ENCODE results near the gene C2CD4A. TPM values are rescaled to one million over a fixed set of nuclear protein-coding genes. Genes with fewer than 3 reads are reported as not detected.

C2CD4A gene
- total and polyA plus RNA-seq, 2 donors = 0.05 to 0.11 TPM

GRCh38 chr15:62052713-62053112 lies 14.1 kb upstream of the C2CD4A start:
- no peak overlapping the region for H3K27ac ChIP-seq (ENCODE audit: low read depth)
- no peak for DNase-seq (ENCODE audit: extremely low spot score)
- H3K4me3 ChIP-seq (ENCODE audit: low read depth, low read length) = no peak overlapping the region
- no peaks in the 10 kb centered on the region for H3K36me3 ChIP-seq (ENCODE audit: insufficient read depth)
- no peaks in the 10 kb centered on the region for H3K4me1 ChIP-seq (ENCODE audit: insufficient read depth)
- 98% methylated on average over 1 of the region's 1 CpG for WGBS

- no peak for DNase-seq (ENCODE audit: extremely low spot score)
- Histone ChIP-seq H3K27ac (ENCODE audit: low read depth) (no peak overlapping the region), H3K4me3 (ENCODE audit: low read depth, low read length) (no peak overlapping the region), H3K4me1 (ENCODE audit: insufficient read depth) (no peaks in the 10 kb centered on the region), H3K36me3 (ENCODE audit: insufficient read depth) (no peaks in the 10 kb centered on the region)
- 65% methylated on average over 5 of the region's 5 CpGs for WGBS
Measured at GRCh38 chr15:62053439-62054085, 13.2 kb upstream of the C2CD4A start.

GRCh38 chr15:62054979-62055378 lies 11.8 kb upstream of the C2CD4A start:
- no peaks in the 10 kb centered on the region for H3K4me1 ChIP-seq (ENCODE audit: insufficient read depth)
- H3K27ac ChIP-seq (ENCODE audit: low read depth) = no peak overlapping the region
- no peak overlapping the region for H3K4me3 ChIP-seq (ENCODE audit: low read depth, low read length)
- DNase-seq (ENCODE audit: extremely low spot score) = no peak
- WGBS = 90% methylated on average over 5 of the region's 5 CpGs
- H3K36me3 ChIP-seq (ENCODE audit: insufficient read depth) = no peaks in the 10 kb centered on the region

- Histone ChIP-seq H3K4me1 (ENCODE audit: insufficient read depth) (no peaks in the 10 kb centered on the region), H3K36me3 (ENCODE audit: insufficient read depth) (no peaks in the 10 kb centered on the region), H3K27ac (ENCODE audit: low read depth) (no peak overlapping the region), H3K4me3 (ENCODE audit: low read depth, low read length) (no peak overlapping the region)
- no peak for DNase-seq (ENCODE audit: extremely low spot score)
- 84% methylated on average over 4 of the region's 4 CpGs for WGBS
Measured at GRCh38 chr15:62057341-62057980, 9.3 kb upstream of the C2CD4A start.

- WGBS = 94% methylated on average over 5 of the region's 5 CpGs
Measured at GRCh38 chr15:62058327-62059028, 8.3 kb upstream of the C2CD4A start.

GRCh38 chr15:62059108-62059815 lies 7.5 kb upstream of the C2CD4A start:
- H3K4me1 ChIP-seq (ENCODE audit: insufficient read depth) = no peaks in the 10 kb centered on the region
- H3K36me3 ChIP-seq (ENCODE audit: insufficient read depth) = no peaks in the 10 kb centered on the region
- H3K27ac ChIP-seq (ENCODE audit: low read depth) = peak overlapping the region; percentile 94
- H3K4me3 ChIP-seq (ENCODE audit: low read depth, low read length) = peak overlapping the region; percentile 89
- WGBS = 12% methylated on average over 13 of the region's 13 CpGs
- DNase-seq (ENCODE audit: extremely low spot score) = no peak

More at GRCh38 chr15:62058327-62059028, 8.3 kb upstream of the C2CD4A start:
- H3K27ac ChIP-seq (ENCODE audit: low read depth) = no peak overlapping the region
- no peaks in the 10 kb centered on the region for H3K36me3 ChIP-seq (ENCODE audit: insufficient read depth)
- H3K4me3 ChIP-seq (ENCODE audit: low read depth, low read length) = no peak overlapping the region
- H3K4me1 ChIP-seq (ENCODE audit: insufficient read depth) = no peaks in the 10 kb centered on the region
- DNase-seq (ENCODE audit: extremely low spot score) = no peak

- DNase-seq (ENCODE audit: extremely low spot score) = no peak
- no peaks in the 10 kb centered on the region for H3K4me1 ChIP-seq (ENCODE audit: insufficient read depth)
- 0% methylated on average over 19 of the region's 19 CpGs for WGBS
- H3K36me3 ChIP-seq (ENCODE audit: insufficient read depth) = no peaks in the 10 kb centered on the region
- H3K4me3 ChIP-seq (ENCODE audit: low read depth, low read length) = peak overlapping the region; percentile 89
- peak overlapping the region; percentile 94 for H3K27ac ChIP-seq (ENCODE audit: low read depth)
Measured at GRCh38 chr15:62059816-62060112, 7.0 kb upstream of the C2CD4A start.

- Histone ChIP-seq H3K27ac (ENCODE audit: low read depth) (peak within 1 kb of the TSS; percentile 94), H3K4me1 (ENCODE audit: insufficient read depth) (no peaks in the 10 kb centered on the region), H3K36me3 (ENCODE audit: insufficient read depth) (no peaks in the 10 kb centered on the region), H3K4me3 (ENCODE audit: low read depth, low read length) (peak within 1 kb of the TSS; percentile 89)
- peak; percentile 76 for DNase-seq (ENCODE audit: extremely low spot score)
- WGBS = under 1% methylated on average over 73 of the region's 73 CpGs
Measured at GRCh38 chr15:62060113-62060895, 6.5 kb upstream of the C2CD4A start, which contains the start of gene VPS13C. Gene VPS13C, minus strand, starts transcription at chr15:62060447. Its CDS starts 73 bp downstream, at chr15:62060374.

GRCh38 chr15:62060896-62061280 lies 5.9 kb upstream of the C2CD4A start:
- Histone ChIP-seq H3K27ac (ENCODE audit: low read depth) (peak overlapping the region; percentile 2), H3K4me1 (ENCODE audit: insufficient read depth) (no peaks in the 10 kb centered on the region), H3K4me3 (ENCODE audit: low read depth, low read length) (peak overlapping the region; percentile 89), H3K36me3 (ENCODE audit: insufficient read depth) (no peaks in the 10 kb centered on the region)
- no peak for DNase-seq (ENCODE audit: extremely low spot score)
- WGBS = 14% methylated on average over 12 of the region's 12 CpGs

- H3K36me3 ChIP-seq (ENCODE audit: insufficient read depth) = no peaks in the 10 kb centered on the region
- DNase-seq (ENCODE audit: extremely low spot score) = no peak
- H3K4me3 ChIP-seq (ENCODE audit: low read depth, low read length) = no peak overlapping the region
- H3K27ac ChIP-seq (ENCODE audit: low read depth) = no peak overlapping the region
- WGBS = 66% methylated on average over 6 of the region's 6 CpGs
- peaks cover 4% of the 10 kb centered on the region for H3K4me1 ChIP-seq (ENCODE audit: insufficient read depth)
Measured at GRCh38 chr15:62063825-62064635, 2.7 kb upstream of the C2CD4A start.

GRCh38 chr15:62067448-62068044 lies 769 bp downstream of the C2CD4A start:
- Histone ChIP-seq H3K27ac (ENCODE audit: low read depth) (no peak overlapping the region), H3K4me1 (ENCODE audit: insufficient read depth) (peaks cover 4% of the 10 kb centered on the region), H3K4me3 (ENCODE audit: low read depth, low read length) (peak overlapping the region; percentile 67), H3K36me3 (ENCODE audit: insufficient read depth) (no peaks in the 10 kb centered on the region)
- WGBS = 2% methylated on average over 62 of the region's 62 CpGs
- no peak for DNase-seq (ENCODE audit: extremely low spot score)

GRCh38 chr15:62068071-62068809 lies 1.5 kb downstream of the C2CD4A start:
- 1% methylated on average over 103 of the region's 103 CpGs for WGBS
- no peak overlapping the region for H3K27ac ChIP-seq (ENCODE audit: low read depth)
- H3K4me3 ChIP-seq (ENCODE audit: low read depth, low read length) = peak overlapping the region; percentile 67
- peaks cover 4% of the 10 kb centered on the region for H3K4me1 ChIP-seq (ENCODE audit: insufficient read depth)
- no peaks in the 10 kb centered on the region for H3K36me3 ChIP-seq (ENCODE audit: insufficient read depth)
- DNase-seq (ENCODE audit: extremely low spot score) = no peak
